Ishikawa (cell line): Measurements from ENCODE around the gene ROR1.

Experiments used
- CEBPB ChIP-seq: IDR thresholded peaks from 2 replicates; pipeline ENCODE4 v1.6.1; 2012
- EP300 ChIP-seq: IDR thresholded peaks from 2 replicates; pipeline ENCODE4 v1.6.1; 2012; ENCODE audit warnings: borderline replicate concordance
- RAD21 ChIP-seq: IDR thresholded peaks from 2 replicates; pipeline ENCODE4 v1.6.1; 2012; ENCODE audit warnings: low read depth
- TAF1 ChIP-seq: IDR thresholded peaks from 2 replicates; pipeline ENCODE4 v1.6.1; 2012; ENCODE audit warnings: low read depth, mild to moderate bottlenecking
- YY1 ChIP-seq: IDR thresholded peaks from 2 replicates; pipeline ENCODE4 v1.6.1; 2012; ENCODE audit warnings: low read depth
- TF ChIP-seq, protein P1 (sequence below): IDR thresholded peaks from 2 replicates; pipeline ENCODE4 v1.6.1; 2012
- TF ChIP-seq, protein P2 (sequence below): IDR thresholded peaks from 2 replicates; pipeline ENCODE4 v1.6.1; 2012; ENCODE audit warnings: low read depth, mild to moderate bottlenecking

DNA sequence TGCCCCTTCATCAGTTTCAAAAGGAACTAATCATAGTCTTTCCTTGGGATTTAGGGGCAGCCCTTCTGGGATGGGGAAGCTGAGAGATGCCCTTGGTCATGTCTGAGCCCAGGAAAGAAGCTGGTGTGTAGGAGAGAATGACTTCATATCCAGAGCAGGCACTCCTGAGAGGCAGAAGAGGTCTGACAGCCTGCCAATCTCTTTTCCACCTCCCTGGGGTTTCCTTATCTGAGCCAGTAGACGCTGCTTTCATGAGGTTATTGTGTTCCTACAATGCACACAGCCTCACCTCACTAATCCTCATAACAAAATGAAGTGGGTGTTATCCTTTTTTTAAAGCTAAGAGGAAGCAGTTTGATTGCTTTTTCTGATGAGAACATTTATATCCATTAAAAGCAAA lies 14.1 kb downstream of the ROR1 start:
- TF ChIP-seq, protein P1, sequence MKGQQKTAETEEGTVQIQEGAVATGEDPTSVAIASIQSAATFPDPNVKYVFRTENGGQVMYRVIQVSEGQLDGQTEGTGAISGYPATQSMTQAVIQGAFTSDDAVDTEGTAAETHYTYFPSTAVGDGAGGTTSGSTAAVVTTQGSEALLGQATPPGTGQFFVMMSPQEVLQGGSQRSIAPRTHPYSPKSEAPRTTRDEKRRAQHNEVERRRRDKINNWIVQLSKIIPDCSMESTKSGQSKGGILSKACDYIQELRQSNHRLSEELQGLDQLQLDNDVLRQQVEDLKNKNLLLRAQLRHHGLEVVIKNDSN = no peak
- TF ChIP-seq CEBPB (no peak), TAF1 (no peak), YY1 (no peak), RAD21 (no peak), EP300 (no peak)
- TF ChIP-seq, protein P2, sequence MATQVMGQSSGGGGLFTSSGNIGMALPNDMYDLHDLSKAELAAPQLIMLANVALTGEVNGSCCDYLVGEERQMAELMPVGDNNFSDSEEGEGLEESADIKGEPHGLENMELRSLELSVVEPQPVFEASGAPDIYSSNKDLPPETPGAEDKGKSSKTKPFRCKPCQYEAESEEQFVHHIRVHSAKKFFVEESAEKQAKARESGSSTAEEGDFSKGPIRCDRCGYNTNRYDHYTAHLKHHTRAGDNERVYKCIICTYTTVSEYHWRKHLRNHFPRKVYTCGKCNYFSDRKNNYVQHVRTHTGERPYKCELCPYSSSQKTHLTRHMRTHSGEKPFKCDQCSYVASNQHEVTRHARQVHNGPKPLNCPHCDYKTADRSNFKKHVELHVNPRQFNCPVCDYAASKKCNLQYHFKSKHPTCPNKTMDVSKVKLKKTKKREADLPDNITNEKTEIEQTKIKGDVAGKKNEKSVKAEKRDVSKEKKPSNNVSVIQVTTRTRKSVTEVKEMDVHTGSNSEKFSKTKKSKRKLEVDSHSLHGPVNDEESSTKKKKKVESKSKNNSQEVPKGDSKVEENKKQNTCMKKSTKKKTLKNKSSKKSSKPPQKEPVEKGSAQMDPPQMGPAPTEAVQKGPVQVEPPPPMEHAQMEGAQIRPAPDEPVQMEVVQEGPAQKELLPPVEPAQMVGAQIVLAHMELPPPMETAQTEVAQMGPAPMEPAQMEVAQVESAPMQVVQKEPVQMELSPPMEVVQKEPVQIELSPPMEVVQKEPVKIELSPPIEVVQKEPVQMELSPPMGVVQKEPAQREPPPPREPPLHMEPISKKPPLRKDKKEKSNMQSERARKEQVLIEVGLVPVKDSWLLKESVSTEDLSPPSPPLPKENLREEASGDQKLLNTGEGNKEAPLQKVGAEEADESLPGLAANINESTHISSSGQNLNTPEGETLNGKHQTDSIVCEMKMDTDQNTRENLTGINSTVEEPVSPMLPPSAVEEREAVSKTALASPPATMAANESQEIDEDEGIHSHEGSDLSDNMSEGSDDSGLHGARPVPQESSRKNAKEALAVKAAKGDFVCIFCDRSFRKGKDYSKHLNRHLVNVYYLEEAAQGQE = no peak
